Measurements from ENCODE around the gene PRR7.

GRCh38 chr5:177397875-177398390 is 48.7 kb upstream of the PRR7 start:
- TF ChIP-seq CTCF (IDR thresholded peaks at IDR 0.05; ENCODE audit: low read length) = no peak
- TF ChIP-seq EZH2 (IDR thresholded peaks at IDR 0.05; ENCODE audit: borderline replicate concordance, low read length) = no peak
